K562 (cell line): Measurements from ENCODE around the gene MAPK13. TPM values are rescaled to one million over a fixed set of nuclear protein-coding genes. Genes with fewer than 3 reads are reported as not detected.
A peak's percentile ranks its signal among the peaks of the same experiment; 100 is the strongest.

Source experiments
- BCOR ChIP-seq: fragments of 450-650 bp; IDR thresholded peaks from 2 replicates; pipeline ENCODE4 v1.6.1; 2016
- BRF1 ChIP-seq: IDR thresholded peaks from 3 replicates; pipeline ENCODE4 v1.6.1; 2011; ENCODE audit warnings: borderline replicate concordance, mild to moderate bottlenecking; ENCODE audit not compliant: insufficient read length; ENCODE audit errors: extremely low read depth
- CTCFL ChIP-seq: IDR thresholded peaks from 2 replicates; pipeline ENCODE4 v1.6.1; 2011; ENCODE audit warnings: borderline replicate concordance, low read depth, mild to moderate bottlenecking, moderate library complexity, low read length; ENCODE audit not compliant: insufficient read depth, poor library complexity, severe bottlenecking
- ETS2 ChIP-seq: IDR thresholded peaks from 2 replicates; pipeline ENCODE4 v1.6.1; 2016; ENCODE audit warnings: borderline replicate concordance, missing genetic modification characterization, mild to moderate bottlenecking, moderate library complexity, missing compliant biosample characterization; ENCODE audit not compliant: poor library complexity, severe bottlenecking
- FOXP1 ChIP-seq: sonication (generic); formaldehyde crosslinking; IDR thresholded peaks from 2 replicates; pipeline ENCODE4 v1.8.0; 2022; ENCODE audit warnings: mild to moderate bottlenecking, missing genetic modification reagents
- GABPB2 ChIP-seq: fragments of 250-450 bp; sonication (Bioruptor Pico); conservative IDR thresholded peaks from 2 replicates; pipeline ENCODE4 v1.5.1; 2021; ENCODE audit warnings: mild to moderate bottlenecking
- HMG20A ChIP-seq: fragments of 450-650 bp; formaldehyde crosslinking; conservative IDR thresholded peaks from 2 replicates; pipeline ENCODE4 v1.4.0; 2020; ENCODE audit warnings: mild to moderate bottlenecking, mixed read lengths
- HMG20B ChIP-seq: fragments of 250-450 bp; sonication (Bioruptor Pico); IDR thresholded peaks from 2 replicates; pipeline ENCODE4 v1.5.0; 2021; ENCODE audit warnings: mild to moderate bottlenecking
- JUND ChIP-seq, 2 experiments: IDR thresholded peaks; 2 replicates in 1 of 2; 3 replicates in 1 of 2; pipeline ENCODE4 v1.6.1; 2011; ENCODE audit warnings: borderline replicate concordance in 2 of 2, low read depth in 2 of 2, low read length in 2 of 2, improper control_type of control experiment in 1 of 2, missing biosample characterization in 1 of 2, missing genetic modification characterization in 1 of 2, missing genetic modification reagents in 1 of 2
- KDM1A ChIP-seq, 2 experiments: fragments of 450-650 bp; IDR thresholded peaks; 2 replicates each; pipeline ENCODE4 v1.6.1; 2016; ENCODE audit warnings: mild to moderate bottlenecking in 2 of 2
- MXD1 ChIP-seq: fragments of 250-450 bp; sonication (Bioruptor Pico); IDR thresholded peaks from 2 replicates; pipeline ENCODE4 v1.8.0; 2021; ENCODE audit warnings: borderline replicate concordance, mild to moderate bottlenecking, moderate library complexity; ENCODE audit not compliant: poor library complexity, severe bottlenecking
- PTBP1 ChIP-seq: fragments of 200-400 bp; formaldehyde crosslinking; IDR thresholded peaks from 2 replicates; pipeline ENCODE4 v1.6.1; 2017; ENCODE audit warnings: low read depth, low read length
- RBM25 ChIP-seq: fragments of 200-400 bp; formaldehyde crosslinking; IDR thresholded peaks from 2 replicates; pipeline ENCODE4 v1.6.1; 2018; ENCODE audit warnings: low read length, low read depth, moderate library complexity; ENCODE audit not compliant: severe bottlenecking
- THAP12 ChIP-seq: fragments of 250-450 bp; sonication (Bioruptor Pico); IDR thresholded peaks from 2 replicates; pipeline ENCODE4 v1.9.0; 2021; ENCODE audit warnings: mild to moderate bottlenecking, inconsistent platforms
- ZBTB33 ChIP-seq: sonication (generic); formaldehyde crosslinking; IDR thresholded peaks from 2 replicates; pipeline ENCODE4 v1.8.1; 2023; ENCODE audit warnings: mild to moderate bottlenecking, missing genetic modification reagents
- ZFX ChIP-seq: sonication (generic); formaldehyde crosslinking; IDR thresholded peaks from 2 replicates; pipeline ENCODE4 v1.8.0; 2022; ENCODE audit warnings: mild to moderate bottlenecking, missing genetic modification reagents, moderate library complexity
- ZNF197 ChIP-seq: fragments of 200-800 bp; sonication (Bioruptor generic); IDR thresholded peaks from 2 replicates; pipeline ENCODE4 v1.6.1; 2016; ENCODE audit warnings: low read depth, missing genetic modification characterization, missing compliant biosample characterization
- ZNF280B ChIP-seq: fragments of 250-450 bp; sonication (Bioruptor Pico); IDR thresholded peaks from 2 replicates; pipeline ENCODE4 v1.5.1; 2021; ENCODE audit warnings: mild to moderate bottlenecking
- polyA plus RNA-seq, 8 experiments: library from polyadenylated mRNA; depleted of rRNA in 4 of 8; stranded (reverse) in 5 of 8; unstranded in 3 of 8; fragments of >200 nt; fragmentation: Nextera tagmentation in 2 of 8; fragmentation: Illumina TruSeq in 1 of 8; extraction: Ambion mirVana in 2 of 8; extraction: Trizol in 1 of 8; gene quantifications; 2 replicates each; pipeline versions ENCODE4 v1.2.1 to v1.2.3, GENCODE V29; 2011 to 2014; ENCODE audit warnings: inconsistent platforms in 1 of 8, missing spikeins in 1 of 8
- total RNA-seq, 7 experiments: library from RNA; depleted of rRNA in 6 of 7; stranded (reverse); fragments of >200 nt in 6 of 7; fragmentation: Illumina TruSeq in 2 of 7; extraction: Trizol in 2 of 7; gene quantifications; 2 replicates each; pipeline versions ENCODE4 v1.2.1 to v1.2.3, GENCODE V29; 2011 to 2021; ENCODE audit warnings: low replicate concordance in 1 of 7

Gene MAPK13
- total and polyA plus RNA-seq, 9 of the 15 experiments (the other 6 are each of a cell fraction or from before 2014, with no cell fraction given): 0.03 to 2.3 (median 0.48) TPM; not detected in 1

GRCh38 chr6:36098920-36099647, 31.2 kb upstream of the MAPK13 start (continued):
- TF ChIP-seq THAP12 (CRISPR knock-in tag): no peak
- TF ChIP-seq ZNF280B (CRISPR knock-in tag): no peak
- TF ChIP-seq KDM1A (IDR thresholded peaks at IDR 0.05): peak; percentile 64 to 69
- TF ChIP-seq JUND (IDR thresholded peaks at IDR 0.05; ENCODE audit: borderline replicate concordance, low read depth, low read length): no peak
- no peak; the same call in 2 of the 3 replicates for TF ChIP-seq JUND (tag; IDR thresholded peaks at IDR 0.05; ENCODE audit: borderline replicate concordance, low read depth, low read length)
- no peak for TF ChIP-seq GABPB2 (CRISPR knock-in tag)
- TF ChIP-seq FOXP1 (CRISPR knock-in tag): no peak
- no peak for TF ChIP-seq HMG20B (CRISPR knock-in tag)
- TF ChIP-seq RBM25: no peak
- no peak for TF ChIP-seq HMG20A (CRISPR knock-in tag)
- no peak for TF ChIP-seq BRF1
- TF ChIP-seq CTCFL: no peak
- TF ChIP-seq ZBTB33 (CRISPR knock-in tag): no peak
- no peak for TF ChIP-seq ZNF197 (CRISPR knock-in tag)
- TF ChIP-seq PTBP1: no peak
- TF ChIP-seq BCOR: no peak
- no peak for TF ChIP-seq MXD1 (CRISPR knock-in tag)
- TF ChIP-seq ZFX: no peak
- TF ChIP-seq ETS2 (tag): no peak
